Measurements from ENCODE around the gene THOC7. TPM values are rescaled to one million over a fixed set of nuclear protein-coding genes. Genes with fewer than 3 reads are reported as not detected.

THOC7 gene
- total RNA-seq, 3 donors from 2014 or later: 61.9 to 62.9 (median 62.2) TPM

DNA sequence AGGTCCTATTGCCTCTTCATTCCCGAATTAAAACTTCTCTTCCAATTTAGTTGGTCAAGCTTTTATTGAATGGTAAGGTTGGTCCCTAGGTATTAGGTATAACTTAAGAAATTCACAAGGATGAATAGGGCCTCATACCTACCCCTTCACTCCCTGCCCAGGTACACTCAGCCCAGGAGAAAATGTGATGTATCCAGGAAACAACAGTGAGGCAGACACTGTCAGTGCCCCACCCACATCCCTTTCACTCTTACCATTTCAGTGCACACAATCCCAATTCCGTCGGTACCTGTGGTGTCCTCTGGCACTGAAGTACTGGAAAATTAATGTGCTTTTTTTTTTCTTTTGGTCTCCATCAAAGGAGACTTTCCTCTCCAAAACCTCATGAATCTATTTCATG, 55.0 kb downstream of the THOC7 start:
- no peak overlapping the region for H3K4me3 ChIP-seq
- H3K4me1 ChIP-seq: no peaks in the 10 kb centered on the region
- DNase-seq (ENCODE audit: low spot score in 2 of 2): no peak
- H3K9me3 ChIP-seq: no peaks in the 10 kb centered on the region
- intact Hi-C loops (cut with DNase I; ENCODE audit: low total_unique reads): loop anchor here (5.0 kb wide), 1 partner anchor 296 kb away; no protein-coding TSS in a partner anchor
- no peaks in the 10 kb centered on the region for H3K36me3 ChIP-seq
- no peak overlapping the region for H3K27ac ChIP-seq
- TF ChIP-seq POLR2A (IDR thresholded peaks at IDR 0.05) (no peak), POLR2AphosphoS5 (IDR thresholded peaks at IDR 0.05) (no peak)
- TF ChIP-seq, protein P1, sequence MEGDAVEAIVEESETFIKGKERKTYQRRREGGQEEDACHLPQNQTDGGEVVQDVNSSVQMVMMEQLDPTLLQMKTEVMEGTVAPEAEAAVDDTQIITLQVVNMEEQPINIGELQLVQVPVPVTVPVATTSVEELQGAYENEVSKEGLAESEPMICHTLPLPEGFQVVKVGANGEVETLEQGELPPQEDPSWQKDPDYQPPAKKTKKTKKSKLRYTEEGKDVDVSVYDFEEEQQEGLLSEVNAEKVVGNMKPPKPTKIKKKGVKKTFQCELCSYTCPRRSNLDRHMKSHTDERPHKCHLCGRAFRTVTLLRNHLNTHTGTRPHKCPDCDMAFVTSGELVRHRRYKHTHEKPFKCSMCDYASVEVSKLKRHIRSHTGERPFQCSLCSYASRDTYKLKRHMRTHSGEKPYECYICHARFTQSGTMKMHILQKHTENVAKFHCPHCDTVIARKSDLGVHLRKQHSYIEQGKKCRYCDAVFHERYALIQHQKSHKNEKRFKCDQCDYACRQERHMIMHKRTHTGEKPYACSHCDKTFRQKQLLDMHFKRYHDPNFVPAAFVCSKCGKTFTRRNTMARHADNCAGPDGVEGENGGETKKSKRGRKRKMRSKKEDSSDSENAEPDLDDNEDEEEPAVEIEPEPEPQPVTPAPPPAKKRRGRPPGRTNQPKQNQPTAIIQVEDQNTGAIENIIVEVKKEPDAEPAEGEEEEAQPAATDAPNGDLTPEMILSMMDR (IDR thresholded peaks at IDR 0.05): no peak
- H3K27me3 ChIP-seq: no peaks in the 10 kb centered on the region

DNA sequence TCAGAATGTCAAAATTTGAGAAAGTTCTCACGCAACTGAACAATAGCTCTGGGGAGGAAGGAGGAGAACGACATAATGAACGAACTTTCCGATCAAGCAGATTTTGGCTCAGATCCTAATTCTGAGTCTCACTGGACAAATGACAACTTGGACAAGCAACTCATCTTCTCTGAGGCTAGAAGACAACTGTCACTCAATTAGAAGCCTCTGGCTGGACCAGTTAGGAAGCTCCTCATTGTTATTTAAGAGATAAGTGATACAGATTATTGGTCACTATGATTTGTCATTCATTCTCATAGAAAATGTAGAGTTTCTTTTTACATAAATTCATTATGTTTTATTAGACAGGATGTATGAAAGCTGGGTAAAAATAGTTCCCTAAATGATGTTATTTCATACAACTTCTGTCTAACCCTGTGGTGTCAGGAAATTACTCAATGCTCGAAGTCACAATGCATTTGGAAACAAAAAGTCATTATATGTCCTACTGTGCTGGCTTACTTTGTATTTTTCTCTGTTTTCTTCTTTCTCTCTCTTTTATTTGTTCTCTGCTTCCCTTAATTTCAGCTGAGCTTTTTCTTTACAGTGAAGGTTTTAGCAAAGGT, 55.5 kb downstream of the THOC7 start:
- Histone ChIP-seq H3K4me3 (no peak overlapping the region), H3K27me3 (no peaks in the 10 kb centered on the region), H3K36me3 (no peaks in the 10 kb centered on the region), H3K9me3 (no peaks in the 10 kb centered on the region), H3K27ac (no peak overlapping the region), H3K4me1 (no peaks in the 10 kb centered on the region)
- intact Hi-C loops (cut with DNase I; ENCODE audit: low total_unique reads): loop anchor here (5.0 kb wide), 1 partner anchor 296 kb away; no protein-coding TSS in a partner anchor
- TF ChIP-seq POLR2AphosphoS5 (IDR thresholded peaks at IDR 0.05) (no peak), POLR2A (IDR thresholded peaks at IDR 0.05) (no peak)
- TF ChIP-seq, protein P1 (IDR thresholded peaks at IDR 0.05): no peak
- DNase-seq (ENCODE audit: low spot score in 2 of 2): no peak

DNA sequence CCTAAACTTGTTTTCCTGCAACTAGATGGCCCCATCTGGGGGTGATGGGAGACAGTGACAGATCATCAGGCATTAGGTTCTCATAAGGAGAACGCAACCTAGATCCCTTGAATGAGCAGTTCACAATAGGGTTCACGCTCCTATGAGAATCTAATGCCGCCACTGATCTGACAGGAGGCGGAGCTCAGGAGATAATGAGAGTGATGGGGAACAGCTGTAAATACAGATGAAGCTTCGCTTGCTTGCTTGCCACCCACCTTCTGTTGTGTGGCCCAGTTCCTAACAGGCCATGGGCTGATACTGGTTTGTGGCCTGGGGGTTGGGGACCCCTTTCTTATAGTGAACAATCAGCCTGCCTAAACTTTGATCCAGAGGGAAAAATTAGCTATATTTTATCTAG, 59.7 kb downstream of the THOC7 start:
- Histone ChIP-seq H3K4me1 (no peaks in the 10 kb centered on the region), H3K27me3 (no peaks in the 10 kb centered on the region), H3K4me3 (no peak overlapping the region), H3K27ac (no peak overlapping the region), H3K36me3 (no peaks in the 10 kb centered on the region), H3K9me3 (no peaks in the 10 kb centered on the region)
- intact Hi-C loops (cut with DNase I; ENCODE audit: low total_unique reads): no loop called here
- DNase-seq (ENCODE audit: low spot score in 2 of 2): no peak
- TF ChIP-seq POLR2A (IDR thresholded peaks at IDR 0.05) (no peak), POLR2AphosphoS5 (IDR thresholded peaks at IDR 0.05) (no peak)
- TF ChIP-seq, protein P1 (IDR thresholded peaks at IDR 0.05): no peak

DNA sequence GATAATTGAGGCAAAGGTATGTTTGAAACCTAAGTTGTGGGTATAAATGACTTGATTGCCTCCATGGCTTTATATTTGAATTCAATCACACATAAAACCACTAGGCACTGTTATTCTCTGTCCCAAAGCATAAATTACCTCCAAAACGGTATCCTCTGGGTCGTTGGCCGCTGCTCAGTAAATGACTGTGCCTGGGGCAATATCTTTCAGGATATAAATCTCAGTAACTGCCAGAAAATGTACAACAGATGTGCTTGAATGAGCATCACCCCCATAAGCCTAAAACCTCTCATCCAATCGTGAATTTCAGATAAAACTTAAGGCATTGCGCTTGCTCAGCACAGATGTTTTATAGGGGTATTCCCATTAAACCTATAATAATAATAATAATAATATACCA, 63.5 kb downstream of the THOC7 start:
- H3K4me1 ChIP-seq: no peaks in the 10 kb centered on the region
- no peak overlapping the region for H3K4me3 ChIP-seq
- TF ChIP-seq, protein P1 (IDR thresholded peaks at IDR 0.05): no peak
- TF ChIP-seq POLR2AphosphoS5 (IDR thresholded peaks at IDR 0.05) (no peak), POLR2A (IDR thresholded peaks at IDR 0.05) (no peak)
- intact Hi-C loops (cut with DNase I; ENCODE audit: low total_unique reads): no loop called here
- H3K36me3 ChIP-seq: no peaks in the 10 kb centered on the region
- no peak overlapping the region for H3K27ac ChIP-seq
- no peak for DNase-seq (ENCODE audit: low spot score in 2 of 2)
- H3K9me3 ChIP-seq: no peaks in the 10 kb centered on the region
- H3K27me3 ChIP-seq: no peaks in the 10 kb centered on the region

DNA sequence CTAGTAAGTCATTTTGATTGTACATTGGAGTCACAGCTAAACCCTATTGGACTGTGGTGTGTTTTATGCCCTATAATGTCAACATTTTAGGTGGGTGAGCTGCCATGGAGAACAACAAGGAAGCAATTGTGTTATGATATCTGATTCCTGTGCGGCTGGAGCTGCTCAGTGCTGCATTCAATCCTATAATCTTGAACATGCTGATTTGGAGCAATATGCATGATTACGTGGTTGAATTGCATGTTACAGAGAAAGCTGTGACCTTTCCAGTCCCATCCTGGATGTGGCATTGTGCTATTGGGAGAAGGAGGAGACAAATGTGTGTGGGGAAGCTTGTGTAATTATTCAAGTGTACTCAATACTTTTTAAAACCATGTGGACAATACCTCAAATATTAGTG, 64.7 kb downstream of the THOC7 start:
- Histone ChIP-seq H3K27ac (no peak overlapping the region), H3K4me3 (no peak overlapping the region), H3K4me1 (no peaks in the 10 kb centered on the region), H3K9me3 (no peaks in the 10 kb centered on the region), H3K27me3 (no peaks in the 10 kb centered on the region), H3K36me3 (no peaks in the 10 kb centered on the region)
- DNase-seq (ENCODE audit: low spot score in 2 of 2): no peak
- intact Hi-C loops (cut with DNase I; ENCODE audit: low total_unique reads): no loop called here
- TF ChIP-seq, protein P1 (IDR thresholded peaks at IDR 0.05): no peak
- no peak for TF ChIP-seq POLR2AphosphoS5 (IDR thresholded peaks at IDR 0.05)
- no peak for TF ChIP-seq POLR2A (IDR thresholded peaks at IDR 0.05)
